GM19455 (cell line): Measurements from ENCODE around the gene SMARCE1.

ENCODE experiments used
- ATAC-seq: cut with Tn5 transposase; IDR thresholded peaks from one replicate; pipeline ENCODE4 v1.9.1; 2021; ENCODE audit not compliant: unreplicated experiment

SMARCE1 gene

GRCh38 chr17:40647624-40648383 is at the start of gene SMARCE1:
Gene SMARCE1, minus strand, starts transcription at chr17:40647818. Its CDS starts 2,016 bp downstream, at chr17:40645802.
- ATAC-seq, result peak; percentile 65

GRCh38 chr17:40697297-40697696 is 49.7 kb upstream of the SMARCE1 start:
- no peak for ATAC-seq

- no peak for ATAC-seq
Measured at GRCh38 chr17:40696651-40697072, 49.0 kb upstream of the SMARCE1 start.

- no peak for ATAC-seq
Measured at GRCh38 chr17:40695874-40696472, 48.4 kb upstream of the SMARCE1 start.

GRCh38 chr17:40694584-40694983 is 47.0 kb upstream of the SMARCE1 start:
- no peak for ATAC-seq

GRCh38 chr17:40687106-40687505 is 39.5 kb upstream of the SMARCE1 start:
- no peak for ATAC-seq

- no peak for ATAC-seq
Measured at GRCh38 chr17:40686192-40686591, 38.6 kb upstream of the SMARCE1 start.

GRCh38 chr17:40680998-40681397 is 33.4 kb upstream of the SMARCE1 start:
- ATAC-seq, result no peak

GRCh38 chr17:40679523-40679907 is 31.9 kb upstream of the SMARCE1 start:
- no peak for ATAC-seq

GRCh38 chr17:40678902-40679522 is 31.4 kb upstream of the SMARCE1 start:
- ATAC-seq, result no peak

- ATAC-seq, result no peak
Measured at GRCh38 chr17:40675905-40676304, 28.3 kb upstream of the SMARCE1 start.

- ATAC-seq, result no peak
Measured at GRCh38 chr17:40672654-40673053, 25.0 kb upstream of the SMARCE1 start.

GRCh38 chr17:40671282-40671681 is 23.7 kb upstream of the SMARCE1 start:
- ATAC-seq, result no peak

- no peak for ATAC-seq
Measured at GRCh38 chr17:40666331-40666730, 18.7 kb upstream of the SMARCE1 start.

GRCh38 chr17:40664582-40665333 is 17.1 kb upstream of the SMARCE1 start, which contains the start of gene KRT222:
Gene KRT222, minus strand, starts transcription at chr17:40665177. Its CDS starts 78 bp downstream, at chr17:40665099.
- ATAC-seq, result no peak

GRCh38 chr17:40663252-40663651 is 15.6 kb upstream of the SMARCE1 start:
- ATAC-seq, result no peak

- ATAC-seq, result no peak
Measured at GRCh38 chr17:40659911-40660310, 12.3 kb upstream of the SMARCE1 start.

GRCh38 chr17:40658396-40658795 is 10.8 kb upstream of the SMARCE1 start:
- ATAC-seq, result no peak

GRCh38 chr17:40651939-40652338 is 4.3 kb upstream of the SMARCE1 start:
- ATAC-seq, result no peak

- peak; percentile 26 for ATAC-seq
Measured at GRCh38 chr17:40648384-40648968, 858 bp upstream of the SMARCE1 start.
